Fibroblast of skin of scalp (primary cell): ENCODE measurements around the gene CCDC39. TPM values are rescaled to one million over a fixed set of nuclear protein-coding genes. Genes with fewer than 3 reads are reported as not detected.
A peak's percentile ranks its signal among the peaks of the same experiment; 100 is the strongest.

Experiments
- DNase-seq: peaks from one replicate; pipeline ENCODE4 v3.0.0-alpha.2; 2013
- polyA plus RNA-seq, 2 experiments: library from polyadenylated mRNA; unstranded; fragments of 120-200 nt; gene quantifications; one replicate each; pipeline ENCODE4 v1.2.1, GENCODE V29; 2013; ENCODE audit not compliant: insufficient read length in 2 of 2

Gene CCDC39
- polyA plus RNA-seq (2013, experiment 1 of 2; ENCODE audit: insufficient read length): 0.94 TPM
- 2.1 TPM for polyA plus RNA-seq (2013, experiment 2 of 2; ENCODE audit: insufficient read length)

DNA sequence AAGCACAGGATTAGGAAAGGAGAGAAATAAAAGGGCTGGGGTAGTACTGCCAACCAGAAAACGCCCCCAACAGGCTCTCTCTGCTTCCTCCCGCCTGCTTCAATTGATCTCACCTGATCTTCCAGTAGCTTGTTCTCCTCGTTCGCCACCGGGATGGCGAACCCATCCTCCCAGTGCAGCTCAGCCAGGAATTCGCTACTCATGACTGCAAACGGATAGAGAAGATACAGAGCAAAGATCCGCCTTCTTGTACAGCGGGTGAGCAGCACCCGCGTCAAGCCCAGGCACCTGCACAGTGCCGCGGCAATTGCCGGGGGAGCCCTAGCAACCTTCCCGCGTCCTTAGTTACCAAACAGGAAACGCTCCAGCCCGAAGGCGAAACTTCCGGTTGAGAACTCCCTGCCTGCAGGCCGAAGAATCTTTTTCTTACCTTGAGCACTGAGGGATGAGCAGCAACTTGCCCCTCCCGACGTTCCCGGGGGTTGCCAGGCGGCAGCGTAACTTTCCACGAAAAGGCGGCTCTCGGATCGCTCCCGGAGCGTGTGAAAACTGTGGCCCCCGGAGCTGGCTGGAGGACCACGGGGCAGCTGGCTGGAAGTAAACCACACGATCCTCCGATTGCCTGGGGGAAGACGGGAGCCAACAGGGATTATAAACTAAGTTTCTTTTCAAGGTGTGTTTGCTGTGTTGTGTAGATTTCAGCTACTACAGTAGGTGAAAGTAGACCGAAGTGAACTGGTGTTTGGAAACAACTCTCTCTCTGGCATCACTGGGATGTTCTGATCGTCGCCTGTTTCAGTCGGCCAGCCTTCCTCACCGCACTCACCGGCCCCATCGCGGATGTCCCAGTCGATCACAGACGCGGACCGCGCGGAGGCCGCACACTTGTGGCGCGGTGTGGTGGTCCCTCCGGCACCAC is at the start of gene CCDC39:
Gene CCDC39, minus strand, starts transcription at position 312 of the 919 bp plus-strand sequence. Its CDS starts 109 bp downstream, at position 203.
- DNase-seq: peak; percentile 46

- DNase-seq: no peak
Measured at GRCh38 chr3:180720012-180720411, 40.7 kb upstream of the CCDC39 start.

GRCh38 chr3:180707896-180708295 is 28.6 kb upstream of the CCDC39 start:
- DNase-seq: no peak

DNA sequence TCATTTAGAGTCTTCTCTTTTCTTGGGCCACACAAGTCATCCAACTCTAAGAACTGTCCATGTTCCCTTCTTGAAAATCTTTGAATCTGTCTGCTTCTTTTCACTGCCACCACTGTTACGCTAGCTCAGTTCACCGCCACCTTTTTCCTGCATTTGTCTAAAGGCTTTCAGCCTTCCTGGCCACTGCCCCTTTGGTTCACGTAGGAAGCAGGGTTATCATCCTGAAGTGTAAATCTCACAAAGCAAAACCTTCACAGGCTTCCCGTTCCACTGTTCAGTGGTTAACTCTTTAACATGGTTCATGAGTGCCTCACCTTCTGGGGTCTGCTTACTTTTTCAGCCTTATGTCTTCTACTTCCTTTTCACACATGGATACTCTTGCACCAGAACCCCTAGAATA is 26.3 kb upstream of the CCDC39 start:
- no peak for DNase-seq

DNA sequence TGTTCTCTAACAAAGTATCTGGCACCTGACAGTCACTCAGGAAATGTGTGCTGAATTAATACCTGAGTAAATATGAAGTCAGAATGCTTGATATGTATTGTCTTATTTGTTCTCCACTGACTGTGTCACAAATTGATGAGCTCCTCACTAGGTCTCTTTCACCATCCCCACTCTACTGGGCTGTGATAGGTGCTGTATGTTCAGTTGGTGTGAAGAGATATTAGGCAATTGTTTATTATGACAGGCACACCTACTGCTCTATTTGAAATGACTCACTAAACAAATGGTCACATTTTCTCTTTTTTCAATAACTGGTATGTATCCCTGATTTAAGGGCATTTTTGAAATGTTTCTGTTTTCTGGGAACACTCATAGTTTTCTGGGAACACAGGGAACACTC is 25.2 kb upstream of the CCDC39 start:
- DNase-seq: no peak

DNA sequence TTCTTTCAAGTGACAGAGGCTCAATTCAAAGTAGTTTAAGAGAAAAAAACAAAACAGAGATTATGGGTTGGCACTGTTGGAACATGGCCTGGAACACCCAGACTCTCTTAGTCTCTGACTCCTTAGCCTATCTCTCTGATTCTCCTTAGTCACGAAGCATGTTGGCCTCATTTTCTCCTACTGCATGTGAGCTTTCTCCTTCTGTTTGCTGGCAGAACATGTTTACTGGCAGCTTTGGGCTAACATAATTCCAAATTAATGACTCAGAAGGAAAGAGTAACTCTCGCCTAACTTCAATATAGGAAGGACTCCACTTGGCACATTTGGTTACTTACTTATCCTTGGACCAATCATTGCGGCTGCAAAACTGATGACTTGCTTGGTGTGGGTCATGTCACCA is 21.7 kb upstream of the CCDC39 start:
- no peak for DNase-seq

DNA sequence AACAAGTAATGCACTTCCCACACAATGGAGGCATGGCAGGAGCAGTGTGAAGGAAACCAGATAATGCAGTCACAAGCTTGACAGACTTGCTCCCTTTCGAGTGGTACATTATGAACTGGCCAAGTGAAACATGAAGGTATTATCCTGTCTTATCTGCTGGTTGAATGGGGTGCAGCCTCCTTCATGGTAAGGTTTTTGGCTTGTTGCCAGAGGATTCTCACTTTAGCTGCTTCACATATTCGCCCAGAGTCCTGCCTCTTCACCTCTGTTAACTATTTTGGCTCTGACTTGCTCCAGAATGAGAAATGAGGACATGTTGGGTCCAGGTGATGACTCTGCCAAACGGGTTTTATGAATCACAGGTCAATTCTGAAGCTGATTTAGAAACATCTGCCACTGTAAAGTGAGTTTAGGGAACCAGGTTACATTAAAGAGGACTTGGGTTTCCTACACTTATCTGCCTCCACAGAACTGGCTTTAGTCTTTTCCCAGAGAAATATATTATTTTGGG is 19.5 kb upstream of the CCDC39 start:
- no peak for DNase-seq

DNA sequence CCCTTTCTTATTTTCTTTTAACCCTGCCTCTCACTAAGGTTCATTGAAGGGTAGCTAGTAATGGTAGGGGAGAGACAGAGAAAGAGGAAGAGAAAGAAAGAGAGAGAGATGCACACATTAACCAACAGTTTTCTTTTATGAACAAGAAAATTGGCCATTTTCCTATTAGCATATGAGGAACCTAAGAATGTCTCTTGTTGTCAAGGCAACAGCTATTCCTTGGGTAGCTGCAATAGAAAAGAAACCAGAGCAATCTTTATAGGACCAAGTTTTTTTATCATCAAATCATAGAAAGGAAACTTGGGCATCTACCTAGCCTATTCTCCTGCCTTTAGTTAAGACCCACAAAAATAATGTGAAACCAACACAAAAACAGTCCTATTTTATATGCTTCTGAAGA is 15.0 kb upstream of the CCDC39 start:
- DNase-seq: no peak

DNA sequence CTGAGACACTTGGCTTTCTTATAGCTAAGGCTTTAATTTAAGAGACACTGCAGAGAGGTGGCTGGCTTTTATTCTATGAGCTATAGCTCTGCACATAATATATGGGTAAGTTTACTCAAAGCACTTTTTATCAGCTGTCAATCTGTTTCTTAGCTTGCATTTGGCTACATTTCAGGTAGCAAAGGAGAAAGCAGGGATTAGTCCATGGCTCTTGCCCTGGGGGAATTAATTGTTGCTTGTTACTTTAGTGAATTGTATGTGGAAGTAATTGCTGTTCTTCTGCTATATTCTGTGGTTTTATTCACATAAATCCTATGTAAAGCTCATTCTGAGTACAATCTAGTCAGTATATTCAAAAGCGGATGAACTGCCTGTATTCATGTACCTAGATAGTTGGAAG is 14.4 kb upstream of the CCDC39 start:
- no peak for DNase-seq

DNA sequence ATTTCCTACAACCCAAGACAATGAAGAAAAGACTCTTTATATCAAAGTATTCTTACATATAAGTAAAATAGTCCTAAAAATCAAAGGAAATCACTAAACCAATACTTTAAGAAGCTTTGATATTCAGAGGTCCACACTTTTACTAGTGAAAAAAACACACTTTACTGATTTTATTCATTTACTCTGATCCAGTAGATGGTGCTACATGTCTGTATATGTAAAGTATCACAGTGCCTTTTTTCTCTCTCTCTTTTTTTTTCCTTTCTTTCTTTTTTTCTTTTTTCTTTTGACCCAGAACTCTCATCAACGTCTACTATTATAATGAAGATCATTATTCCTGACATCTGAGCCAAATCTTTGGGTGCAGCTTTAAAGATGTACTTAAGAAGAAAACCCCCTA is 10.8 kb upstream of the CCDC39 start:
- DNase-seq: no peak

DNA sequence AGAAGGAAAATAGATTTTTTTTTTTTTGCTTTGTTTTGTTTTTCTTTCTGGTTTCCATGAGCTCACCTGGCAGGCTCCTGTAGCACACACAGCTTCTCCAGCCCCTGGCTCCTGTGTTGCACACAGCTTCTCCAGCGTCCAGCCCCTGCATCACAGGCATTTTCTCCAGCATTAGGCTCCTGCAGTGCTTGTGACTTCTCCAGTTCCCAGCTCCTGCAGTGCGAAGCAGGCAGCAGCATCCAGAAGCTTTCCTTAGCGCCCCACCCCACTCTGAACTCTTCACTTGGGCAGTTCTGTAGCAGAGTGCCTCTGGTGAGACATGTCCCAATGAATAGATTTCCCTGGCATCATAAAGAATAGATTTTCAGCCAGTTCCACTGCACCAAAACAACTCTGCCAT is 5.5 kb upstream of the CCDC39 start:
- DNase-seq: no peak

DNA sequence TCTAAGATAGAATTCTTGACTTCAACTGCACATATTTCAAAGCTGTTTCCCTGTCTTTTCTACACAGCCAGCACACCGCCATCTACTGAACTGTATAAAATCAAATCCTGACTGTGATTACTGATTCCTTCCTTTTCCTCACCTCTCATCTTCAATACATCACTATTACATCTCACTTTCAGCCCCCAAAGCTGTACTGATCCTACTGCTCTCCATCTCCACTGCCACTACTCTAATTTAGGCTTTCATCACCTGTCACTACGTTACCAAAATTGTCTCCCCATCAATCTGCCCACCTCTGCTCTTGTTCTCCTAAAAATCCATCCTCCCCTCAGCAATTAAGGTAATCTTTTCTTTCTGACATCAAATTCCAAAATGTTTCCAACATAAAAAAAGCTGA is 4.5 kb upstream of the CCDC39 start:
- DNase-seq: no peak

GRCh38 chr3:180680097-180680430 is 775 bp upstream of the CCDC39 start:
- DNase-seq: peak; percentile 22

- no peak for DNase-seq
Measured at GRCh38 chr3:180678231-180678630, 1.1 kb downstream of the CCDC39 start.

- DNase-seq: no peak
Measured at GRCh38 chr3:180661444-180661843, 17.8 kb downstream of the CCDC39 start.

DNA sequence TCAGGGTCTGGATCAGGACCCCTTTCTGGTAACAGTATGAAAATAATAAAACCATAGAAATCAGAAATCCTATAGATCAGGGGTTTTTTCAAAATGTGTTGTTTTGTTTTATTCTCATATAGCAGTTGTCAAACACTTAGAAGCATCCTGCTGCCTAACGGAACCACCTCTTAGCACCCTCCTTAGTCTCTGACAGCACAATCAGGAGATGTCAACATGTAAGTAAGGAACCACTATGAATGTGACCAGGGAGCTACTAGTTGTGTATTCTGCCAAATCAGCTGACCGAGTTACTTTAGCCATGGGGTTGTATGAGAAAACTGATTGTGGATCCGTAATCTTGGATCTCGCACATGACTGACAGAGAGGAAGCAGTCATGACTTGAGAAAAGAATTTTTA is 22.2 kb downstream of the CCDC39 start:
- DNase-seq: no peak

DNA sequence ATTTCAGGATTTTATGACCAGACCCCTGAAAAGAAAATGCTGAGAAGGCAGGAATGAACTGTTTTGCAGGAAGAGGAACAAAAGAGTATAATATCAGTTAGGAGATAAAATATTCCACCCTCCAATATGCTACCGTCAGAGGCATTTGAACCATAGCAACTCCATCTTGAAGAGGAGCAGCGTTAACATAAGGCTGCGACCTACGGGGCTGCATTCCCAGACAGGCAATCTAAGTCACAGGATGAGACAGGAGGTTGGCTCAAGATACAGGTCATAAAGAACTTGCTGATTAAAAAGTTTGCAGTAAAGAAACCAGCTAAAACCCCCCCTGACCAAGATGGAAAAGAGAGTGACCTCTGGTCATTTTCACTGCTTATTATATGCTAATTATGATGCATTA is 22.9 kb downstream of the CCDC39 start:
- DNase-seq: no peak

- no peak for DNase-seq
Measured at GRCh38 chr3:180646187-180646790, 33.0 kb downstream of the CCDC39 start.

DNA sequence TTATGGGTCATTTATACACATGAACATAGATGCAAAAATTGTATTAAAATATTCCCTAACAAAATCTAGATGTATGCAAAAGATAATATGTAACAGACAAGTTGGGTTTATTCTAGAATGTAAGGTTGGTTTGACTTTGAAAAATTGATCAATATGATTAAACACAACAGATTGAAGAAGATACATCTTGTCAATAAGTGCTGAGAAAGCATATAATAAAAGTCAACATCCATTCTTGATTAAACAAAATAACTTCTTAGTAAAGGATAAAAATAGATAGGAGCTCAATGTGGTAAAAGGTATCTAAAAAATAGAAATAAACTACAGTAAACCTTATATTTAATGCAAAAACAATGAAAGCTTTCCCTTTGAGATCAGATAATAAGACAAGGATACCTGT is 38.3 kb downstream of the CCDC39 start:
- DNase-seq: no peak

- no peak for DNase-seq
Measured at GRCh38 chr3:180633722-180634121, 45.6 kb downstream of the CCDC39 start.

GRCh38 chr3:180631317-180631716 is 48.0 kb downstream of the CCDC39 start:
- no peak for DNase-seq

- DNase-seq: no peak
Measured at GRCh38 chr3:180630371-180630770, 48.9 kb downstream of the CCDC39 start.

DNA sequence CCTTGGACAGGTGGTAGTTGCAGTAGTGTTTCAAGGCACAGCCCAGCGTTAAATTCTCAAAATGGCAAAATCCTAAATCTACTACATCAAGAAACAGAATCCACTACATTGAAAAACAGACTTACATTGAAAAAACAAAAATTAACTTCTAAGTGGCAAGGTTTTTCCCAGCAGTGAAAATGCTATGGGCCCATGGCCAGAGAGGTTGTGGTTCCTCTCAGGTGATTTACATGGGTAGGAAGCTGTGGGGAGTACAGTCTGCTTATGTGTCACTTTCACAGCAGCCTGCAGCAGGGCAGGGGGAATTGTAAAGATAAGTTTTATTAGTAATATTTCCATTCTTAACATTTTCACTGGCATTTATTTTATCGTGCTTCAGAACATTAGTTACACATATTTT is 52.4 kb downstream of the CCDC39 start:
- DNase-seq: no peak

GRCh38 chr3:180624714-180625113 is 54.6 kb downstream of the CCDC39 start:
- DNase-seq: no peak
